ENCODE measurements around the gene EIF3L.

Gene EIF3L

DNA sequence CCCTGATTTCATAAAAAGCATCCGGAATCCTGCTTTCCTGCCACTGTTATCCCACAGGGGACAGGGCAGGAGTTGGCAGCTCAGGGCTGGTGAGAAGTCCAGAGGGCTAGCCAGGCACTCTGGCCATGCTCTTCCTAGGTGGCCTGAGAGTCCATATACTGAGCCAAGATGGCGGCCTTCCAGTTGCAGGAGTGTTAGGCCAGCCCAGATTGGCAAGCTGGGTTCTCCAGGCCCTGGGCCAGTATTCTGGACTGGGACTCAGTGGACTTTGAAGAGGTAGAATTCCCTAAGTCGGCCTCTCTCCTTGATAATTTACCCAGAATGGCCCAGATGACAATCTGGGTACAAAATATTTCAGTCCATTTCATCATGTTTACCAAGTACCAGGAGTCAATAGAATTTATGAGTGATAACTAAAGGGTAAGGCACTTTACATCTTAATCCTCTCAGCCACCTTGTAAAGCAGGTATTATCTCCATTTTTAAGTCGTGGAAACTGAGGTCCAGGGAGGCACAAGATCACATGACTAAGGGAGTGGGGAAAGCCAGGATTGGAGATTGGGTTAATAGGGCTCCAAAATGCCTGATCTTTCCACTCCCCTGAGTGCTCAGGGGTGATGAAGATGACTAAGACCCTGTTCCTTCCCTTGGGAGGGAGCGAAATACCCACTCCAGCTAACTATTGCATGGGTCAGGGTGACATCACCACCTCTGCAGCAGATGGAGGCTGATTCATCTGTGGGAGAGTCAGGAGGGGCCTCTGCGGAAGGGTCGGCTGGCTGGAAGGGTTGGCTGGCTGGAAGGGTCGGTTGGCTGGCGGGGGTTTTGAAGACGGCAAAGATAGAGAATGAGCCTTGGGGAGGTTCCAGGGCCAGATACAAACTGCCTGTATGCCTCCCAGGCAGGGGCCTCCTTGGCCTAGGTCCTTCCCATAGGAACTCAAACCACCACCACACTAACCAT is 55.6 kb downstream of the EIF3L start:
- peaks cover 24% of the 10 kb centered on the region for H3K4me1 Mint-ChIP-seq
- no peaks in the 10 kb centered on the region for H3K9me3 Mint-ChIP-seq
- H3K27me3 Mint-ChIP-seq: no peaks in the 10 kb centered on the region
- H3K4me3 Mint-ChIP-seq: peak overlapping the region; percentile 85
- no peak for ATAC-seq
- H3K36me3 Mint-ChIP-seq: no peaks in the 10 kb centered on the region
- H3K27ac Mint-ChIP-seq: peak overlapping the region; percentile 88

- Mint-ChIP-seq H3K4me3 (peak within 1 kb of the TSS; percentile 85), H3K27me3 (no peaks in the 10 kb centered on the region), H3K4me1 (peaks cover 24% of the 10 kb centered on the region), H3K27ac (peak within 1 kb of the TSS; percentile 88), H3K9me3 (no peaks in the 10 kb centered on the region), H3K36me3 (no peaks in the 10 kb centered on the region)
- ATAC-seq: peak; percentile 94
Measured at GRCh38 chr22:37905534-37906363, 56.5 kb downstream of the EIF3L start, which contains the start of gene MICALL1. Gene MICALL1, plus strand, starts transcription at chr22:37906297. Its CDS starts 126 bp downstream, at chr22:37906423.

- Mint-ChIP-seq H3K36me3 (no peaks in the 10 kb centered on the region), H3K4me1 (peaks cover 28% of the 10 kb centered on the region), H3K27ac (peak overlapping the region; percentile 28), H3K4me3 (peak overlapping the region; percentile 82), H3K27me3 (no peaks in the 10 kb centered on the region), H3K9me3 (no peaks in the 10 kb centered on the region)
- peak; percentile 62 for ATAC-seq
Measured at GRCh38 chr22:37906364-37907008, 57.3 kb downstream of the EIF3L start.

- peaks cover 35% of the 10 kb centered on the region for H3K4me1 Mint-ChIP-seq
- peaks cover 2% of the 10 kb centered on the region for H3K36me3 Mint-ChIP-seq
Measured at GRCh38 chr22:37907036-37907954, 58.1 kb downstream of the EIF3L start.

GRCh38 chr22:37909766-37910165 is 60.5 kb downstream of the EIF3L start:
- H3K4me3 Mint-ChIP-seq: no peak overlapping the region
- peaks cover 42% of the 10 kb centered on the region for H3K4me1 Mint-ChIP-seq
- H3K36me3 Mint-ChIP-seq: peaks cover 4% of the 10 kb centered on the region
- no peak for ATAC-seq
- H3K27me3 Mint-ChIP-seq: no peaks in the 10 kb centered on the region
- no peak overlapping the region for H3K27ac Mint-ChIP-seq
- H3K9me3 Mint-ChIP-seq: no peaks in the 10 kb centered on the region

More at GRCh38 chr22:37907036-37907954, 58.1 kb downstream of the EIF3L start:
- Mint-ChIP-seq H3K27me3 (no peaks in the 10 kb centered on the region), H3K9me3 (no peaks in the 10 kb centered on the region), H3K27ac (peak overlapping the region; percentile 28), H3K4me3 (peak overlapping the region; percentile 82)
- no peak for ATAC-seq

DNA sequence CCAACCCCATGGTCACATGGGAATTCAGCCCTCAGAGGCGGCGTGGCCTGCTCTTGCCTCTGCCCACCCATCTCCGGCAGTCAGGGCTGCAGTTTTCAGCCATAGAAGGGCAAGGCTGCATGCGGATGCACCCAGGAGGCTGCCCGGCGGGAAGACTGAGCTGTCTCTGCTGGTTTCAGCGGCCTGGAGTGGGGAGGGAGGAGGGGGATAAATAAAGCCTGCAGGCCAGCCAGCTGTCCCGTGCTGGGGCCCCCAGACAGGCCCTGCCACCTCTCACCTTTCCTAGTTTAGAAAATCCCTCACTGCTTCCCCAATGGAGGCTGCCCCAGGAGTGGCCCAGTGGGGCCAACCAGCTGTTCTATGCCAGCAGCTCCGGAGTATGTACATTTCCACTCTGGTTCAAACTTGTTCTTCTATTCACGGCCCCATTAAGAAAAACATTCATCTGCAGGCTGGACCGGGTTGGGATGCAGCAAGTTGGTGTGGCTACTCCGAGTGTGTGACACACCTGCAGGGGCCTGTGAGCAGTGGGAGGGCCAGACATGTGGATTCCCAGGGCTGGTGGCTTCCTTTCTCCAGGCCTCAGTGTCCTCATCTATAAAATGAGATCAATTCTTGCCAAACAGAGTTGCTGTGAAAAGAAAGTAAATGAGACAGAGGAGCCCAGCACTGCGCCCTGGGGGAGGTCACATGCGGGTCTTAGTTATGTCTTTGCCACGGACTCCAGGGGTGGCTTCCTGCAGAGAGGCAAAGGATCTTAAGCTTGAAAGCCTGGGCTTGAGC is 61.9 kb downstream of the EIF3L start:
- no peak overlapping the region for H3K4me3 Mint-ChIP-seq
- ATAC-seq: no peak
- no peaks in the 10 kb centered on the region for H3K9me3 Mint-ChIP-seq
- peaks cover 32% of the 10 kb centered on the region for H3K4me1 Mint-ChIP-seq
- H3K27ac Mint-ChIP-seq: no peak overlapping the region
- no peaks in the 10 kb centered on the region for H3K27me3 Mint-ChIP-seq
- peaks cover 4% of the 10 kb centered on the region for H3K36me3 Mint-ChIP-seq

DNA sequence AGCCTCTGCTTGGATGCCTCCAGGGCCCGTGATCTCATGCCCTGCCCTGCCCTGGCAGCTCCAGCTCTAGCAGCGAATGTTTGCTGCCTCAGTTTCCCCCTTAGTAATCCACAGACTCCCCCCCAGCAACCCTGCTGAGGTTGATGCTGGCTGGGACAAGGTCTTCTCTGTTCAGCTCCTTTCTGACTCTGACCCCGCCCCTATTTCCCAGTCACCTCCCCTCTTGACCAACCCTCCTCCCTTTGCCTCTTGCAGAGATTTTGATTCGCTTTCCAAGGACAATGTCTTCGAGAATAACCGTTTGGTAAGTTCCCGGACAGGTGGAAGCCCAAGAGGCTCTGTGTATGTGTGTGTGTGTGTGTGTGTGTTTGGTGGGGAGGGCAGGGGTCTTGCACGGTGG is 62.5 kb downstream of the EIF3L start:
- peaks cover 32% of the 10 kb centered on the region for H3K4me1 Mint-ChIP-seq
- no peaks in the 10 kb centered on the region for H3K9me3 Mint-ChIP-seq
- no peaks in the 10 kb centered on the region for H3K27me3 Mint-ChIP-seq
- H3K36me3 Mint-ChIP-seq: peaks cover 9% of the 10 kb centered on the region
- no peak overlapping the region for H3K4me3 Mint-ChIP-seq
- no peak overlapping the region for H3K27ac Mint-ChIP-seq
- ATAC-seq: no peak

DNA sequence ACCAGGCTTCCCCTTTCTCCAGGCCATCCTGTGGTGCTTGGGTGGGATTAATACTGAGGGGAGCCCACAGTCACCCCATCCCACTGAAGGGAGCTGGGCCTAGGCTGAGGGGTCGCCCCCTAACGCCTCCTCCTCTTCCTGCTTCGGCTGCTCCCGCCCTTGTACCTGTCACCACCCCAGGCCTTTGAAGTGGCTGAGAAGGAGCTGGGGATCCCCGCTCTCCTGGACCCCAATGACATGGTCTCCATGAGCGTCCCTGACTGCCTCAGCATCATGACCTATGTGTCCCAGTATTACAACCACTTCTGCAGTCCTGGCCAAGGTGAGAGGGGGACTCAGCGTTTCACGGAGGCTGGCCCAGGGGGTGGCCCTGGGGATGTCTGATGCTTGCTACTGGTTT is 63.0 kb downstream of the EIF3L start:
- no peak overlapping the region for H3K27ac Mint-ChIP-seq
- peaks cover 27% of the 10 kb centered on the region for H3K4me1 Mint-ChIP-seq
- ATAC-seq: no peak
- H3K27me3 Mint-ChIP-seq: no peaks in the 10 kb centered on the region
- no peak overlapping the region for H3K4me3 Mint-ChIP-seq
- H3K9me3 Mint-ChIP-seq: no peaks in the 10 kb centered on the region
- H3K36me3 Mint-ChIP-seq: peaks cover 12% of the 10 kb centered on the region

DNA sequence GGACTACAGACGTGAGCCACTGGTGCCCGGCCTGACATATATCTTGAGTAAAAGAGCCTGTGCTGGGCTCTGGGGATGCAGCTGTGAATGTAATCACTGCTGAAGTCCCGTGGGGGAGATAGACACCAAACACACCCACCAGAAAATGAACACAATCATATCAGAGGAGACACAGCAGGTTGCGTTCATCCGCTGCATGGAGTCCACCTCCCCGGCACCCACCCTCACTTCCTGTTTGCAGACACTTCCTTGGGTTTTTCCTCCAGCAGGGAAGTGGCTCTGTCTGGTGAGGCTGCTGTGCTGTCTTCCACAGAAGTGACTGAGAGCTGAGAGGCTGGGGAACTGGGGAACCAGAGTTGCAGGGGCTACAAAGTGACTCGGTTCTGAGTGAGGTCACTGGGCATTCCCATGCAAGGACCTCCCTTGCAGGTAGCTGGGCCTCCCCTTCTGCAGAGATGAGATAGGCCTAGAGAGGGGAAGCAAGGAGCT is 64.1 kb downstream of the EIF3L start:
- H3K4me1 Mint-ChIP-seq: peaks cover 27% of the 10 kb centered on the region
- no peak overlapping the region for H3K27ac Mint-ChIP-seq
- ATAC-seq: no peak
- no peak overlapping the region for H3K4me3 Mint-ChIP-seq
- peaks cover 12% of the 10 kb centered on the region for H3K36me3 Mint-ChIP-seq
- no peaks in the 10 kb centered on the region for H3K27me3 Mint-ChIP-seq
- H3K9me3 Mint-ChIP-seq: no peaks in the 10 kb centered on the region

DNA sequence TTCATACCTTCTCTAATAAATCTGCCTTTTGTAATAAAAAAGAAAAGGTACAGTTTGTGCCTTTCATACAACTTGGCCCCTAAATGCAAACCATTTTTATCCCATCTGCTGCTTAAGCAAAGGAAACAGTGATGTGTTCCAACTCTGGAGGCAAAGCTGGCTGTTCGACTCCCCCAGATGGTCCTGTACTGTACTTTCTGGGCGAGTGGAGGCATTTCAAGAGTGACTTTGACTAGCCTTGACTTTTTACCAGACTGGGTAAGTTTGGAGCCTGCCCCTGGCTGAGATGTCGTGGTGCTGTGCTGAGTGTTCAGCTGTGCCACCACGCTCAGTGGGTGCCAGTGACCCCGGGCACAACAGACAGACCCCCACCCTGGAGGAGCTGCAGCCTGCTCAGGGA is 67.1 kb downstream of the EIF3L start:
- ATAC-seq: no peak
- no peaks in the 10 kb centered on the region for H3K9me3 Mint-ChIP-seq
- H3K4me1 Mint-ChIP-seq: peaks cover 38% of the 10 kb centered on the region

DNA sequence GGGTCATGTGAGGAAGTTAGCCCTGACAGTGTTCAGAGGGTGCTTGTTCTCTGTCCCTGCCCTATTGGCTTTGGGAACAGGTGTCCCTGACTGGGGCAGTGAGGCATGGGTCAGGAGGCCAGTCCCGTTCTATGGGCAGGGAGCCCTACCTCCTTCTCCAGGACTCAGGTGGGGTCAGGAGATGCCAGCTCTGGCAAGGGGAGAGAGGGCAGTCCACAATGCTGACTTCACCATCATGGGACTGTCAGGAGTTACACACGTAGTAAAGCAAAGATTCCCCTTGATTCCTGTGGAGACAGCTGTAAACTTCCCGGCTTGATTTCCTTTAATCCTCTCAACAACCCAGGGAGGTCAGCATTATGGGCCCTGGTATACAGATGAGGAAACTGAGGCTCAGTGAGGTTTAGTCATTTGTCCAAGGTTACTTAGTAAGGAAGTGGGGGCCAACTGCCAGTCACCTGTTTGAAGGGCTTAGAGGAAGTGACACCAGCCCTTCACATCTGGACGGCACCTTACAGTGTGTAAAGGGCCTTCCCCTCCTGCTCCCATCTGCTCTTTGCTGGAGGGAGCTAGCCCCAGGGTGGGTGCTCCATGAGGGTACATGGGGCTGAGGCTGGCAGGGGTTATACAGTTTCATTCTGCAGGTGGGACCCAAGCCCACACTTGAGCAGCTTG is 68.8 kb downstream of the EIF3L start:
- Mint-ChIP-seq H3K9me3 (no peaks in the 10 kb centered on the region), H3K4me1 (peaks cover 26% of the 10 kb centered on the region), H3K27me3 (no peaks in the 10 kb centered on the region), H3K4me3 (no peak overlapping the region), H3K27ac (peak overlapping the region; percentile 44), H3K36me3 (peaks cover 14% of the 10 kb centered on the region)
- ATAC-seq: peak; percentile 68

More for the DNA sequence above, 67.1 kb downstream of the EIF3L start:
- Mint-ChIP-seq H3K27ac (no peak overlapping the region), H3K27me3 (no peaks in the 10 kb centered on the region), H3K36me3 (peaks cover 18% of the 10 kb centered on the region), H3K4me3 (no peak overlapping the region)

DNA sequence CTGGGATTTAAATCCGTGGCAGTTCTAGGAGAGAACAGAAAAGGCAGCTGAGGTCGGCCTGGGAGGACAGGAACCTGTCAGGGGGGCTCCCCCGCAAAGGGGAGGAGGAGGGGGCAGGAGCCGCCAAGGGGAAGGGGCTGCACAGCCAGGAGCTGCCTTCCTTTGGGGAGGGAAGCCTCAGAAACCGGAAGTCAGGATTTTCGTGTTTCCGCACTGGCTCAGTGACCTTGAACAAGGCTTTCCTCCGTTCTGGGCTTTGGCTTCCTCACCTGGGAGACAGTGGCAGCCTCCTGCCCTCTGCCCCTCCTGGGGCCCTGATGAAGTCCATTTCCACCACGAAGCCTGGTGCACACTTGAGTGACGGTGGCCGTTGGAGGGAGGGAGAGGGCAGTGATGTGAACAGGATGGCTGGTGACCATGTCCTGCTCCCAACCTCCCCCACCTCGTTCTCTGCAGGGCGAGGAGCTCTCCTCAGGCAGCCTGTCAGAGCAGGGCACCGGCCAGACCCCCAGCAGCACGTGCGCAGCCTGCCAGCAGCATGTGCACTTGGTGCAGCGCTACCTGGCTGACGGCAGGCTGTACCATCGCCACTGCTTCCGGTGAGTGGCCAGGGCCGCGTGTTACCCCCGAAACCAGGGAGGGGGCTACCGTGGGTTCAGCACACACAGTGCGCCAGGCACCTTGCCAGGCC is 69.5 kb downstream of the EIF3L start:
- Mint-ChIP-seq H3K27ac (peak overlapping the region; percentile 44), H3K27me3 (no peaks in the 10 kb centered on the region), H3K36me3 (peaks cover 19% of the 10 kb centered on the region), H3K4me3 (no peak overlapping the region), H3K4me1 (peaks cover 21% of the 10 kb centered on the region), H3K9me3 (no peaks in the 10 kb centered on the region)
- no peak for ATAC-seq

Data from stimulated activated memory B cell treated with anti-CD40 and anti-IgM and Interleukin-4, amounts not matched to agents 10 μg/mL and 1 μg/mL and 100 μg/mL, for 72 hours (primary cell).